GM19324 (cell line): Measurements from ENCODE around the gene NLE1.
"Not testable (repeated sequence)": the region's sequence is repeated elsewhere in the genome, so short reads cannot be mapped to it uniquely, and the experiment has no call there.

Source experiments
- ATAC-seq: cut with Tn5 transposase; IDR thresholded peaks from one replicate; pipeline ENCODE4 v1.9.1; 2021; ENCODE audit warnings: mild to moderate bottlenecking, moderate library complexity; ENCODE audit not compliant: unreplicated experiment, low FRiP score

NLE1 gene

DNA sequence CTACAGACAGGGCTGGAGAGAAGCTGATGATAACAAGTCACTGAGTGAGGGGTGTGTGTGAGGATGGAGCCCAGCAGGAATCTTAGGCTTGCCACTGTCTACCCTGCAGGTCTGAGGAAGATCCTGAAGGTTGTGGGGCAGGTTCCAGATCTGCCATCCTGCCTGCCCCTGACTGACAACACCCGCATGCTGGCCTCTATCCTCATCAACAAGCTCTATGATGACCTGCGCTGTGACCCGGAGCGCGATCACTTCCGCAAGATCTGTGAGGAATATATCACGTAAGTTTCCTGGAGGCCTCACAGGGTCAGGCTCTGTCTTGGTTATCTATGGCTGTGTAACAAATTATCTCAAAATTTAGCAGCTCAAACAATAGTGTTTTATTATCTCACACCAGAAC is 21.8 kb upstream of the NLE1 start:
- ATAC-seq: no peak

DNA sequence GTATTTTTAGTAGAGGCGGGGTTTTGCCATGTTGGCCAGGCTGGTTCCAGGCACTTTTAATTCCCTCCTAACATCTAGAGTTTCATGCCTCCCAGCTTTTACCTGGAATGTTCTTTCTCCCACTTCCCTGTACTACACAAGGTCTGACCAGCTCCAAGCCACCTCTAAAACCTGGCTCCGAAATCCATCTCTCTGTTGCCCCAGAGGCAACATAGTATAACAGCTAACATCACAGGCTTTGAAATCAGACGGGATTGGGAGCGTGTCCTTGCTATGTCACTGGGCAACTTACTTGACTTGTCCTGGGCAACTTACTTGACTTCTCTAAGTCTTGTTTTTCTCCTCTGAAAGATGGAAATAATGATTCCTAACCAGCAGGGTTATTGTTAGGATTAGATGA is 20.7 kb upstream of the NLE1 start:
- ATAC-seq: no peak

GRCh38 chr17:35161281-35161761 is 19.2 kb upstream of the NLE1 start:
- no peak for ATAC-seq

DNA sequence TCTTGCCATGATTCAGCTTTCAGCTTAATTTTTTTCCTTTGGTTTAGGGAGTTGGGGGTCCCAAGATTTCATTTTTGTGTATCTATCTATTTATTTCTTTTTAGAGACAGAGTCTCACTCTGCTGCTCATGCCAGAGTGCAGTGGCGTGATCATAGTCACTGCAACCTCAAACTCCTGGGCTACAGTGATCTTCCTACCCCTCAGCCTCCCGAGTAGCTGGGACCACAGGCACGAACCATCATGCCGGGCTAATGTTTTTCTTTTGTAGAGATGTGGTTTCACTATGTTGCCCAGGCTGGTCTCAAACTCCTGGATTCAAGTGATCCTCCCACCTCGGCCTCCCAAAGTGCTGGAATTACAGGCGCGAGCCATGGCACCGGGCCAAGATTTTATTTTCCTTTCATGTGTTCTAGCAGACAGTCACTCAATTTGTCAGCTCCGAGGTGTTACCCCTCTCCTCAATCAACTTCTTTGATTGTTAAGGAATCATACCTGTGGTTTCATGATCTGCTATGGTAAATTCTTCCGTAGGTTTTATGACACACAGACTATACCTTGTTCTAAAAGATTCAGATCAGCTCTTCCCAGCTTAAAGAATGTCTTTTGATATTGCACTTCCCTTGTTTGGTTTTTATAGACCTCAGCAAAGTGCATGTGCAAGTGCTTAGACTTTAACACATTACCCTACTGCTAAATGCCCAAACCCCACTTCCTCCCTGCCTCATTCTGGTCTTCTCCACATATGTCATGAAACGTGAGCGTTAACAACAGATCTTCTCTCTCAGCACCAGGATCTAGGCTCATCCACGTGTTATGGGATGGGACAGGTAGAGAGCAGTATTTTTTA is 18.5 kb upstream of the NLE1 start:
- ATAC-seq: no peak

- ATAC-seq: no peak
Measured at GRCh38 chr17:35159940-35160339, 17.8 kb upstream of the NLE1 start.

GRCh38 chr17:35155246-35155645 is 13.1 kb upstream of the NLE1 start:
- ATAC-seq: no peak

GRCh38 chr17:35154196-35155165 is 12.4 kb upstream of the NLE1 start:
- ATAC-seq: no peak

DNA sequence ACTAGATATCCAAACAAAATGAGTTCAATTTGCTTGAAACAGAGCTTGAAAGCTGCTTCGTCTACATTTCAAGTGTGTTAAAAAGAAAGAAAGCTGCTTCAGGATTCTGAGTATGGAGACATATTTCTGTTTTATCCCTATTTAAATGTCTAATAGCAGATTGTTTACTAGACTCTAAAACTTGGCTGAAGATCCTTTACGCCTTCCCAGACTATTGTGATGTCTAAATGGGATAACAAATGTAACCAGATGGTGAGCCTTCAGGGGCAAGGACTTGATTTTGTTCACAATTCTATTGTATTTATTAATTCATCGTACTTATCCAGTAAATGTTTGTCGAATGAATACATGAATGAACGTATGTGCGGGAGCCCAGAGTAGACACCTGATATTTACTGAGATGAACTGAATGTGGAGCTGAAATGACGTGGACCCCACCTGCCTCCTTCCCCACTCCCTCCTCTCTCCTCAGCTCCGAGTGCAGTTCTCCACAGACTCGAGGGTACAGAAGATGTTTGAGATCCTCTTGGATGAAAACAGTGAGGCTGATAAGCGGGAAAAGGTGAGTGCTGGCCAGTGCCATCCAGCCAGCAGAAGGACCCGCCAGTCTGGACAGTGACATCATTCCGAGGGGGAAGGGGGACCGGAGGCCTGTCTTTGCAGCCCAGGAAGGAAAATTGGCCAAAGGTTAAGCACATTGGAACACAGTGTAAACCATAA is 10.5 kb upstream of the NLE1 start:
- ATAC-seq: no peak

DNA sequence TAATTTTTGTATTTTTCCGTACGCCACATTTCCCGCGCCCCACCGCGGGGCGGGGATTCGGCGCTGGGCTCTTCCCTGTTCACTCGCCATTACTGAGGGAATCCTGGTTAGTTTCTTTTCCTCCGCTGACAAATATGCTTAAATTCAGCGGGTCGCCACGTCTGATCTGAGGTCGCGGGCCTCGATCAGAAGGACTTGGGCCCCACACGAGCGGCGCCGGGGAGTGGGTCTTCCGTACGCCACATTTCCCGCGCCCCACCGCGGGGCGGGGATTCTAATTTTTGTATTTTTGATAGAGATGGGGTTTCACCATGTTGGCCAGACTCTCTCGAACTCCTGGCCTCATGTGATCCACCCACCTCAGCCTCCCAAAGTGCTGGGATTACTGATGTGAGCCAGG is 9.0 kb upstream of the NLE1 start:
- ATAC-seq: not testable (repeated sequence)

GRCh38 chr17:35149941-35150340 is 7.8 kb upstream of the NLE1 start:
- no peak for ATAC-seq

DNA sequence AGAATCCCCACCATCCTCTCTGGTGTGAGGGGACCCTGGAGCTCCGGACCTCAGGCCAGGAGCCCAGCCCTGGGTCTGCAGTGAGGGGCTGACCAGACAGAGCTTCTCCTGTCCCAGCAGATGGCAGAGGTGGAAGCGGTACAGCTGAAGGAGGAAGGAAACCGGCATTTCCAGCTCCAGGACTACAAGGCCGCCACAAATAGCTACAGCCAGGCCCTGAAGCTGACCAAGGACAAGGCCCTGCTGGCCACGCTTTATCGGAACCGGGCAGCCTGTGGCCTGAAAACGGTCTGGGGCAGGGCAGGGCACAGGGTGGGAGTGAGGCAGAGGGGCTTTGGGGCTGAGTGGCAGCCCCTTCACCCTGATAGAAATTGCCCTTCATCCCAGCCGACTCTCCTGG is 6.0 kb upstream of the NLE1 start:
- ATAC-seq: no peak

DNA sequence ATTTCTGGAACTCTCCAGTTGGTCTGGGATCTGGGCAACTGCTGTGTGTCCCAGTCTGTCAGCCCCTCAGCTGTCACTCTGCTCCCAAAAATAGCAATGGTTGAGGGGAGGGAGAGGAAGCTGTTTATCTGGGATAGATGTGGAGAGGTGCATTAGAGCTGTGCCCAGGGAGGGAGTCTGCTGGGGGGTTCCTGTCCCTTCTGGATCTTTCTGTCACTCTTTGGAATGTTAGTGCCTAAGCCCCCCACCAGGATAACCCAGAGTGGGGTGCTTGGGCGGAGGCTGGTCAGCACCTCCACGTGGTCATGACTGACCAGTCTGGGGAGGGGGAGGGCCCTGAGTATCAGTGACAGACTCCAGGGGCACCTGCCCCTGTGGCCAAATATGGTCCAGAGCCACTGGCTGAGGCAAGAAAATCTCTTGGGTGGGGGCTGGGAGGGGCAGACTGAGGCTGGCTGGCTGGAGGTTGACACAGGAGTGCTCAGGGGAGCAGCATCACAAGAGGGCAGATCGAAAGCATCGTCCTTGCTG is 5.3 kb upstream of the NLE1 start, which contains the start of gene UNC45B:
TSS of gene UNC45B (plus strand) at position 443 of the 531 bp plus-strand sequence. CDS start 447 bp downstream, outside the sequence.
- ATAC-seq: no peak

- no peak for ATAC-seq
Measured at GRCh38 chr17:35146214-35146833, 4.2 kb upstream of the NLE1 start.

DNA sequence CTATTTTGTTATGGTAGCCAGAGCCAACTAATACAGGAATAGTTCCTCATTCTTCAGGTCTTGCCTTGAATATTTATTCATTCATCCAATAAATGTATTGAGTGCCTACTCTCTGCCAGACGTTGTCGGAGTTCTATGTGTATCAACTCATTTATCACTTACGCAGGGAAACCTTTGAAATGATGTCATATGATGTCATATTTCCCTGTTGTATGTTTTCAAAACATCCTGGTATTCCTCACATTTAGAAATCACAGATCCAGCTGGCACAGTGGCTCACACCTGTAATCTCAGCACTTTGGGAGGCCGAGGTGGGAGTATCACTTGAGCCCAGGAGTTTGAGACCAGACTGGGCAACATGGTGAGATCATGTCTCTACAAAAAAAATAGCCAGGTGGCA is 2.7 kb upstream of the NLE1 start:
- no peak for ATAC-seq

DNA sequence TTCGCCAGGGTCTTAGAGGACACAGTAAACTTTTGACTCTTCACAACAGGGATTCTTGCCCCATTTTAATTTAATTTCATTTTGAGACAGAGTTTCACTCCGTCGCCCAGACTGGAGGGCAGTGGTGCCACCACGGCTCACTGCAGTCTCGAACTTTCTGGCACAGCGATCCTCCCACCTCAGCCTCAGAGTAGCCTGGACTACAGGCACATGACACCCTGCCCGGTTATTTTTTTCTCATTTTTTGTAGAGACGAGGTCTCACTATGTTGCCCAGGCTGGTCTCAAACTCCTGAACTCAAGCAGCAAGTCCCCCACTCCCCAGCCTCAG is 329 bp upstream of the NLE1 start:
- no peak for ATAC-seq

GRCh38 chr17:35138218-35138617 is 3.9 kb downstream of the NLE1 start:
- ATAC-seq: no peak

DNA sequence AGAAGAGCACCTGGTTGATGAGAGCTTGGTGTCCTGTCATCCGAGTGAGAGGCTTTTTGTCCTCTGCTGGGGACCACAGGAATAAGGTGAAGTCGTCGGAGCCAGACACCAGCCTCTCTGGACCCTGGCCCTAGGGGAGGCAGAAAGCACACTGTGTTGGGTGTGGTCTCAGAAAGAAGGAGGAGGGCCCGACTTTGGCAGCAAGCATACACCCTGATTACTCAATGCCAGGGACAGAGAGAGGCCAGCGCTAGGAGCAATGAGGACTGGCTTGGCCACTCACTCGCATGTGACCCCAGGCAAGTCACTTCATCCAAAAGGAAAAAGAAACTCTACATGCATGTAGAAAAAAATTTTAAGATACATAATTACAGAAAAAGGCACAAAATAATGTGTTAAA is 6.8 kb downstream of the NLE1 start:
- no peak for ATAC-seq

DNA sequence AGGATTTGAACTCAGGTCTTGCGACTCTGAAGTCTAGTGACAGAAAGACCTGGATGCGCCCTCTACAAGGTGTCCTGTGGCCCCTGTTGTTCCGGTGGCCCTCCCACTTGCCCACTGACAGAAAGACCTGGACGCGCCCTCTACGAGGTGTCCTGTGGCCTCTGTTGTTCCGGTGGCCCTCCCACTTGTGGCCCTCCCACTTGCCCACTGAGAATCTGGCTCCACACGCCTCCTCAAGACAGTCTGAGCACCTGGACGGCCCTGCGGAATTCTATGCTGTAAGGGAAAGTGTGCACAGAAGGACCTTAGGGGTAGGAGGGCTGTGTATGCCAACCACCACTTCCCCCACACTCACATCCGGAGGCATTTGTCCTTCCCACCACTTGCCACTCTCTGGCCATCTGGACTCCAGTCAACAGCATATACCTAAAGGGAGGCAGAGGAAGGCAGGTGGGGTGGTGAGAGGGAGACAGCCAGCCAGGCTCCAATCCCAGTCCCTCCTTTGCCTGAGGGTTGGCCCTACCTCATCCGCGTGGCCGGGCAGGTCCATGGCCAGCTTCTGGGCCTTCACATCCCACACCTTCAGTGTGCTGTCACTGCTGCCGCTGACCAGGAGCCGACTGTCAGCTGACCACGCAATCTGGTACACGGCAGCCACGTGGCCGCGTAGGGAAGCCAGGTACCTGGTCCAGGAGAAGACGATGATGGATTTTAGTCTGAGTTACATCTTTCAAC is 9.1 kb downstream of the NLE1 start:
- ATAC-seq: no peak

GRCh38 chr17:35132099-35132498 is 10.0 kb downstream of the NLE1 start:
- ATAC-seq: no peak
